CD1c-positive myeloid dendritic cell (primary cell): ENCODE data around the gene CSF3R.
A peak's percentile ranks its signal among the peaks of the same experiment; 100 is the strongest.
"Not testable (repeated sequence)": the region's sequence is repeated elsewhere in the genome, so short reads cannot be mapped to it uniquely, and the experiment has no call there.

Experiments used
- DNase-seq: peaks from one replicate; pipeline ENCODE4 v3.0.0-alpha.2; 2016; ENCODE audit errors: extremely low spot score

CSF3R gene

DNA sequence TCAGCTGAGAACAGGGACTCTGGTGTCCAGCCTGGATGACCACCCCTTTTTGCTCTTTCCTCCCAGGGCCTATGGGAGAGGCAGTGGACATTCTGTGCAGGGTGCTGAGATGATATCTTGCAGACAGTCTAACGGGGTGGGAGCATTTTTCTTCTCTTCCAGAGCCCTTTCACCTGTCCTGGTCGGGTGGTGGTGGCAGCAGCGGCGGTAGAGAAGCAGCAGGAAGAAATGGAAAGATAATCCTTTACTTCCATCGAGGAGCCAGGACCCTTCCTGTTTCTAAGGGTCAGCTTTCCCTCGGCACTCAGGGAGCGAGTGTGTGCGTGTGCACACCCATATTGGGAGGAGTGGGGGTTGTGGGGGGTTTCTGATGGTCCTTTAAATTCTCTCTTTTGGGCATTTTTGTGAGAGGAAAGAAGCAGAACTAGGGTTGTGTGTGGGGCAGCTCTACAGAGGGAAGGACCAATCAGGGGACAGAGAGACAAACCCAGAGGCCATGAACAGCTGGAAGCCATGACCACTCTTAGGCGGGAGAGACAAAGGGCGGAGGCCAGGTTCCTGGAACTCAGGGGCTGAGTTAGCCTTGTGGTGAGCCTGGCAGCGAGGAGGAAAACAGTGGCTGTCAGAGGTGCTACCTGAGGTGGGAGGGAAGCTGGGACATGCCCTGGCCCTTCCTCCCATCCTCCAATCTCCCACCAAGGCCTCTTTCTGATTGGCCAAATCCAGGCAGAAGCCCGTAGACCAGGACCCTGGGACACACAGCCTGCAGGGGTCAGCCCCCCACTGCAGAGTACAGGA lies 31.2 kb upstream of the CSF3R start:
- DNase-seq, result peak; percentile 7

DNA sequence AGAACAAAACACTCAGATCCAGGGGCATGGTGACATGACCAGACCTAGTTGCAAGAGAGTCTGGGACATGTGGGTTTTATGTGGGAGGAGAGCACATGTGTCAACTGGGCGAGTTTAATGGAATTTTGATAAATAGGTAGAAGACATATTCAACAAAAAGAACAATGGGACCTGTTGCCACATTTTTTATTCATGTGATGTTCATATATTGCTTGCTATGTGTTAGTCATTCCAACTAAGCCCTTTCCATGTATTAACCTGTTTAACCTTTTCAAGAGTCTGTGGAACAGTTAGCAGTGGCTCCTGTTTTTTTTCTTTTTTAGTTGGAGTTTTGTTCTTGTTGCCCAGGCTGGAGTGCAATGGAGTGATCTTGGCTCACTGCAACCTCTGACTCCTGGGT lies 30.1 kb upstream of the CSF3R start:
- DNase-seq, result no peak

DNA sequence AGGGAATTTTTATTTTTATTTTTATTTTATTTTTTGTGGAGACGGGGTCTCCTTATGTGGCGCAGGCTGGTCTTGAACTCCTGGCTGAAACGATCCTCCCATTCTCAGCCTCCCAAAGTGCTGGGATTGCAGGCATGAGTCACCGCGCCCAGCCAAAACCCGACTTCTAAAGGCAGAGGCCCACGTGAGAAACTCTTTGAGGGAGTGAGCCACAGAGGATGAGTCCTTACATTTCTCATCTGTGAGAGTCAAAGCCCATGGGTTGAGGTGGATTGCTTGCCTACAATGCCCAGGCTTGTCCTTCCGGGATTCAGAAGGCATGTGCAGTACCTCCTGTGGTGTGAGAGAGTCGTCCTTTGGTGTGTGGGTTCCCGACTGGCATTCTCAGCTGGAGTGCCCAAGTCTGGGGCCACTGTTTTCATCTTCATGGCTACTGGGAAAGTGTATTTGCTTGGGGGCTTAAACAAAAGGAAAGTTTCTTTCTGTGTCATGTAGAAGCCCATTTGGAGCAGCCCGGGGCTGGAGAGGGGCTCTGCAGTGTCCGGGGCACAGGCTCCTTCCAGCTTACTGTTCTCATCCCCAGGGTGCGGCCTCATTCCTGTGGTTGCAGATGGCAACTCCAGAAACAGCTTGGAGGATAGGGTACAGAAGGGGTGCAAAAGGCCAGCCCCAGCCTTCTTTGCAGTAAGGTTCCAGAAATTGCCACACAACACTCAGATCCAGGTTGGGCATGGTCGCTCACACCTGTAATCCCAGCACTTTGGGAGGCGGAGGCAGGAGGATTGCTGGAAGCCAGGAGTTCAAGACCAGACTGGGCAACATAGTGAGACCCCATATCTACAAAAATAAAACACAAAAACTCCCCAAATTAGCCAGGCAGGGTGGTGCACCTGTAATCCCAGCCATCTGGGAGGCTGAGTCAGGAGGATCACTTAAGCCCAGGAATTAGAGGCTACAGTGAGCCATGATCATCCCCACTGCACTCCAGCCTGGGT lies 29.4 kb upstream of the CSF3R start:
- no peak for DNase-seq

DNA sequence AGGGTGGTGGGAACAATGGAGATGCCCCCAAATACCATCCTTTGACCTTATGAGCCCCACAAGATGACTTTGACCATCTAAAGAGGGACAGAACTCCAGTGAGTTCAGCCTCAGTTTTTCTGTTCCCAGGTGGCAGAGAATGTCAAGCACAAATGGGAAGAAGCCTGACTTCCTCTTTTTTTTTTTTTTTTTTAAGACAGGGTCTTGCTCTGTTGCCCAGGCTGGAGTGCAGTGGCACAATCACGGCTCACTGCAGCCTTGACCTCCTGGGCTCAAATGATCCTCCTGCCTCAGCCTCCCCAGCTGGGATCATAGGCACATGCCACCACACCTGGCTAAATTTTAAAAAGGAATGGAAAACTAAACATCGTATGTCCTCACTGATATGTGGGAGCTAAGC lies 28.5 kb upstream of the CSF3R start:
- DNase-seq, result not testable (repeated sequence)

DNA sequence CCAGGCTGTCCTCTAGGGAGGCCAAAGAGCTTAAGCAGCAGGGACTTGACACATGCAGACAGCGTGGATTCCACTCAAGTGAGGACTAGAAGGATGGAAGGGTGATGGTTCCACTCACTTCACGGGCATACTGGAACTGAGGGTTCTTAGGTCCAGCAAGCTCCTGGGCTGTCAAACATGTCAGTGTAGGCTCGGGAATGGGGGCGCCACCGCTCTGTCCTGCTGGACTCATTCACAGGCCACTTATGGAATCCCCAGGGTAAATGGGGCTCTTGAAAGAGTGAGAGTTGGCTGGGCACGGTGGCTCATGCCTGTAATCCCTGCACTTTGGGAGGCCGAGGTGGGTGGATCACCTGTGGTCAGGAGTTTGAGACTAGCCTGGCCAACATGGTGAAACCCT lies 27.7 kb upstream of the CSF3R start:
- DNase-seq, result no peak

DNA sequence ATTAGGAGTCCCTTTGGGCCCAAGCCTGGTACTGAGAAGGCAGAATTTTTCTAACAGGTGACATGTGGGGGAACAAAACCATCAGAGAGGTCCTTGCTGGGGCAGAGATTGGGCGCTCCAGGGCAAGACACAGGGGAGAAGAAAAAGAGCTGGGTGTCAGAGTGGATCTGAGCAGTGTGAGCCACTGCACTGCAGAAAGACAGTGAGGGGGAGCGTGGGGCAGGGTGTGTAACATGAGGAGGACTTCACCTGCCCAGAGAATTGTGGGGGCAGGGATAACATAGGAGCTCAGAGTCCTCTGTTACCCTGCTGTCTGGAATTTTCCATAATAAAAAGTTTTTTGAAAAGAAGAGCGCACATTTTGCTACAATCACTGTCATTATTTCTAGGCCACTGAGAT lies 25.5 kb upstream of the CSF3R start:
- no peak for DNase-seq

DNA sequence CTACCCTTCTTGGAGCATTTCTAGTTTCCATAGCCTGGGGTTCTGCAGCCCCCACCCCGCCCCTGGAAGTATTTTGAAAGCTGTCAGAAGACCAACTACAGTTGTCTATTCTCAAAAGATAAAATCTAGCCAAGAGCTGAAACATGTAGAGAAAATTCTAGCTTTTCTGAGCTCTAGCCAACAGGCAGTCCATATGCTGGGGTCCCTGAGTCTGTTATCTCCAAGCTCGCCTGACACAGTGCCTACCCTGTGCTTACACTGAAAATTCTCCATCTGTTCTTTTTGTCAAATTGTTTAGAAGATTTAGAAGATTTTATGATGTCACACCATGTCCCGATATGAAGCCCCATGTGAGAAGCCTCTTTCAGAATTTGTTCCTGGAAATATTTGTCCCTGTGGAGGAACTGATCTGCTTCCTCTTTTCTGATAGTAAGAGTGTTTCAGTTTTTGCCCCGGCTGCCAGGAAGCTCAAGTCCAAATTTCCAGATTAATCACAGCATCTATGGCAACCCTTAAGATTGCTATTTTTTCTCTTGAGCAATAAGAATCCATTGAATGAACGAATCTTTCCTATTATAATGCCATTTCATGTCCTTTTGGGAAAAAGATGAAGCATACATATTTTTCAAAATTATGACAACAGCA lies 23.7 kb upstream of the CSF3R start:
- DNase-seq, result peak; percentile 40

DNA sequence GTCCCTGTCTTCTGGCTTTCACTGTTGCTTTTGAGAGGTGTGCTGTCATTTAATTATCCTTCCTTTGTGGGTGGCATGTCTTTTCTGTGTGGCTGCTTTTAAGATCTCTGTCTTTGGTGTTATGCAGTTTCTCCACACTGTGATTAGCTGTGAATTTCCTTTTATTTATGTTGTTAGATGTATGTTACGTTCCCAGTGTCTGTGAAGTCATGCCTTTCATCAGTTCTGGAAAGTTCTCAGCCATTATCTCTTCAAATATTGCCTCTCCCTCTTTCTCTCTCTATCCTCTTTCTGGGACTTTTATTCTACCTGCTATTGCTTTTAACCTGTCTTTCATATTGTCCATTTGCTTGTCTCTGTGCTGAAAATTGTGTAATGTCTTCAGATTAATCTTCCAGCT lies 21.0 kb upstream of the CSF3R start:
- no peak for DNase-seq

DNA sequence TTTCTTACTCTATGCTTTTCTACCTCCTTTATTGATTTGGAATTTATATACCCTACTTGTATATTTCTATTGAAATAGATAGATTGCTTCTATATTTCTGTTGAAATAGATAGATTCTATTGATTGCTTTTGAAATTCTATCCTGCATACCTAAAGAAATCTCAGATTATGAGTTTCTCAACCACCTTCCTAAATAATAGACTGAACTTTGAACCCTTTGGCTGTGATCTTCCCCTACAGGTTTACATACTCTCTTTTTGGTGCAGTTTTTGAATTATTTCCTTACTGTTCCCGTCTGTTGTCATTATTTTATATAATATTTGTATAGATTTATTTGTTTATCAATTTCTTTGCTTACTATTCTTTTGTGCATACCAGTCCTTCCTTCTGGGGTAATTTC lies 20.4 kb upstream of the CSF3R start:
- no peak for DNase-seq

DNA sequence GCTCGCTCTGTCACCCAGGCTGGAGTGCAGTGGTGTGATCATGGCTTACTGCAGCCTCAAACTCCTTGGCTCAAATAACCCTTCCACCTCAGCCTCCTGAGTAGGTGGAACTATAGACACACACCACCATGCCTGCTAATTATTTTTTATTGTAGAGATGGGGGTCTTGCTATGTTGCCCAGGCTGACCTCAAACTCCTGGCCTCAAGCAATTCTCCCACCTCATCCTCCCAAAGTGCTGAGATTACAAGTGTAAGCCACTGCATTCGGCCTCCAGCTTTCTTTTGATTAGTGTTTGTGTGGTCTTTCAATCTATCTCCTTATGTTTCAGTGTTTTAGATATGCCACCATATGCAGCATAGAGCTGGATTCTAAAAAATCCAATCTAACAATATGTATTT lies 19.9 kb upstream of the CSF3R start:
- no peak for DNase-seq

DNA sequence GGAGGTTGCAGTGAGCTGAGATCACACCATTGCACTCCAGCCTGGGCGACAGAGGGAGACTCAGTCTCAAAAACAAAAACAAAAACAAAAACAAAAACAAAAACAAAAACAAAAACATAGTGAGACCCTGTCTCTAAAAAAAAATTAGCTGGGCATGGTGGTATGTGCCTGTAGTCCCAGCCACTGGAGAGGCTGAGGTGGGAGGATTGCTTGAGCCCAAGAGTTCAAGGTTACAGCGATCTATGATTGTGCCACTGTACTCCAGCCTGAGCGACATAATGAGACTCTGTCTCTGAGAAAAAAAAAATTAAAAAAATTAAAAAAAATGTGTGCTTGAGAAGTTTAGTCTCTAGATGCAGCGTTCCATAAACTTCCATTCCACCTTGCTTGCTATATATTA lies 19.2 kb upstream of the CSF3R start:
- DNase-seq, result not testable (repeated sequence)

DNA sequence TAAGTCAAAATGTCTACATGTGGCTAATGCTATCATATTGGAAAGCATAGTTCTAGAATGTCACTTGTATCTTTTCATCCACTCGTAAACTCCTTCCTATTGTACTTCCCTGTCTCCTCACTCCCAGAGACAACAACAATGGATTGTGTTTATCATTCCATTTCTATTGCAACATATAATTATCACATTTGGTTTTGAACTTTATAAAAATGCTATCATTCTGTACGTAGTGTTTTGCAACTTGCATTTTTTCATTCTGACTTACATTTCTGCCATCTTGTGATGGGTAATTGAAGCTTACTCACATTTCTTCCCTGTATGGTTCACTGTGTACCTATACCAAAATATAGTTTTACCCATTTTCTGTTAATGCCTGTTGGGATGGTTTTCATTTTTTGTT lies 14.5 kb upstream of the CSF3R start:
- no peak for DNase-seq

DNA sequence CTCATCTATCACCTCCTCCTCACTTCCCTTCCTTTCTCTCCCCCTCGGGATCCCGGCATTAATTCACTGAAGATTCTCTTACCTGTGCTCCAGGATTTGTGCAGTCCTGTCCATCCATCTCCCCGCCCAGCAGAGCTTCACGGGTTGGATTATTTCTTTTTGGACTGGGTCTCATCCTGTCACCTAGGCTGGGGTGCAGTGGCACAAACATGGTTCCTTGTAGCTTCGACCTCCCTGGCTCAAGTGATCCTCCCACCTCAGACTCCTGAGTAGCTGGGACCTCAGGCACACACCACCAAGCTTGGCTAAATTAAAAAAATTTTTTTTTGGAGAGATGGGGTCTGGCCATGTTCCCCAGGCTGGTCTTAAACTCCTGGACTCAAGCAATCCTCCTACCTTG lies 12.3 kb upstream of the CSF3R start:
- no peak for DNase-seq

DNA sequence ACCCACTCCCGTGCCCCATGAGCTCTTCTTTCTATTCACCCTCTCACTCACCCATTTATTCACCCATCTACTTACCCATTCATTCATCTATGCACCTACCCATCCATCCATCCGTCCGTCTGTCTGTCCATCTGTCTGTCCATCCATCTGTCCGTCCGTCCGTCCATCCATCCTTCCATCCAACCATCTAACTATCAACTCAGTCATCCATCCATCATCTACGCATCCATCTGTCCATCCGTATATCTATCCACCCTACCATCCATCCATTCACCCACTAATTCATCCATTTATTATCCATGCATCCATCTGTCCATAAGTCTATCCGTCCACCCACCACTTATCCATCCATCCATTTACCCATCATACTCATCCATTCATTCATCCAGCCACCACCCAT lies 10.8 kb upstream of the CSF3R start:
- DNase-seq, result no peak

DNA sequence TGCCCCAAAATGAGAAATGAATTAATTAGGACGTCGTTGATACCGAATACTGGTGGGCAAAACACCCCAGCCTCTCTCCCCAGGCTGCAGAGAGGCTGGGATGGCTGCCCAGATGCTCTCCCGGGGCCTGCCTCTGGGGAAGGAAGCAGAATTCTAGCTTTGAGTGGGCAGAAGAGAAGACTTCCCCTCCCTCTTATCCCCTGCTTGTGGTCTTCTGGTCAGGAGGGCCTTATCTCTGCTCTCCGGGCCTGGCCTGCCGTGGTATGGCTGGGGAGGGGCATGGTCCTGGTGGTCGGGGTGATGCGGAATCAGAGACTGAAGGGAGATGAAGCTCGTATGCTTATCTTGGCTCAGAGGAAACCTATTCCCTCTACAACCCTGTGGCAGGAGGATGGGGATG lies 9.8 kb upstream of the CSF3R start:
- no peak for DNase-seq

DNA sequence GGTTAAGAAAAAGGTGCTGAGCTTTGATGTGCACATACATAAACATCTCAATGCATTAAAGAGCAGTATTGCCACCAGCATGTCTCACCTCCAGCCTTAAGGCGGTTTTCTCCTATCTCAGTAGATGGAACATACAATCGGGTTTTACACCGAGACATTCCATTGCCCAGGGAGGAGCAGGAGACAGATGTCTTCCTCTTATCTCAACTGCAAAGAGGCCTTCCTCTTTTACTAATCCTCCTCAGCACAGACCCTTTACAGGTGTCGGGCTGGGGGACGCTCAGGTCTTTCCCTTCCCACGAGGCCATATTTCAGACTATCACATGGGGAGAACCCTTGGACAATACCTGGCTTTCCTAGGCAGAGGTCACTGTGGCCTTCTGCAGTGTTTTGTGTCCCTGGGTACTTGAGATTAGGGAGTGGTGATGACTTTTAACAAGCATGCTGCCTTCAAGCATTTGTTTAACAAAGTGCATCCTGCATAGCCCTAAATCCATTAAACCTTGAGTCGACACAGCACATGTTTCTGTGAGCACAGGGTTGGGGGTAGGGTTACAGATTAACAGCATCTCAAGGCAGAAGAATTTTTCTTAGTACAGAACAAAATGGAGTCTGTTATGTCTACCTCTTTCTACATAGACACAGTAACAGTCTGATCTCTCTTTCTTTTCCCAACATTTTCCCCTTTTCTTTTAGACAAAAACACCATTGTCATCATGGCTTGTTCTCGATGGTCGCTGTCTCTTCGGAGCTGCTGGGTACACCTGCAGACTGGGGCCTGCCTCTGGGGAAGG lies 6.7 kb upstream of the CSF3R start:
- DNase-seq, result not testable (repeated sequence)

DNA sequence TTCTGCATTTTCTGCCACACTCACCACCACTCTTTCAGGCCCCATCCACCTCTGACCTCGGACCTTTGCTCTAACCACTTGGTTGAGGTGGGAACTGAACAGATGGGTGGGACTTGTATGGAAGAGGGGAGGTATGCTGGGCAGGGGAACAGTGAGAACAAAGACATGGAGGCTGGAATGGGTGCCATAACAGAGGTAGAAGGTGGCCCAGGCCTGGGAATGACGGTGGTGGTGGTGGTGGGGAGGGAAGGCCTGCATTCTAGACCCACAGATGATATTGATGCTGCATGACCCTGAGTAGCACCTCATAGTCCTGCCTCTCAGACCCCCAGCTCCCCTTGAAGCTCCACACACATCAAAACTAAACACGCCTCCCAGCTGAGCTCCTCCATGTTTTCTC lies 5.2 kb upstream of the CSF3R start:
- DNase-seq, result no peak

DNA sequence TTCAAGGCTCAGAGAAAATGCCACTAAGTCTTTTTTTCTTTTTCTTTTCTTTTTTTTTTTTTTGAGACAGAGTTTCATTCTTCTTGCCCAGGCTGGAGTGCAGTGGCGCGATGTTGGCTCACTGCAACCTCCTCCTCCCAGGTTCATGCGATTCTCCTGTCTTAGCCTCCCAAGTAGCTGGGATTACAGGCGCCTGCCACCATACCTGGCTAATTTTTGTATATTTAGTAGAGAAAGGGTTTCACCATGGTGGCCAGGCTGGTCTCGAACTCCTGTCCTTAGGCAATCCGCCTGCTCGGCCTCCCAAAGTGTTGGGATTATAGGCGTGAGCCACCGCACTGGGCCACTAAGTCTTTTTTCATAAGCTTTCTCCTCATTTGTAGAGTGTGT lies 4.6 kb upstream of the CSF3R start:
- DNase-seq, result not testable (repeated sequence)

DNA sequence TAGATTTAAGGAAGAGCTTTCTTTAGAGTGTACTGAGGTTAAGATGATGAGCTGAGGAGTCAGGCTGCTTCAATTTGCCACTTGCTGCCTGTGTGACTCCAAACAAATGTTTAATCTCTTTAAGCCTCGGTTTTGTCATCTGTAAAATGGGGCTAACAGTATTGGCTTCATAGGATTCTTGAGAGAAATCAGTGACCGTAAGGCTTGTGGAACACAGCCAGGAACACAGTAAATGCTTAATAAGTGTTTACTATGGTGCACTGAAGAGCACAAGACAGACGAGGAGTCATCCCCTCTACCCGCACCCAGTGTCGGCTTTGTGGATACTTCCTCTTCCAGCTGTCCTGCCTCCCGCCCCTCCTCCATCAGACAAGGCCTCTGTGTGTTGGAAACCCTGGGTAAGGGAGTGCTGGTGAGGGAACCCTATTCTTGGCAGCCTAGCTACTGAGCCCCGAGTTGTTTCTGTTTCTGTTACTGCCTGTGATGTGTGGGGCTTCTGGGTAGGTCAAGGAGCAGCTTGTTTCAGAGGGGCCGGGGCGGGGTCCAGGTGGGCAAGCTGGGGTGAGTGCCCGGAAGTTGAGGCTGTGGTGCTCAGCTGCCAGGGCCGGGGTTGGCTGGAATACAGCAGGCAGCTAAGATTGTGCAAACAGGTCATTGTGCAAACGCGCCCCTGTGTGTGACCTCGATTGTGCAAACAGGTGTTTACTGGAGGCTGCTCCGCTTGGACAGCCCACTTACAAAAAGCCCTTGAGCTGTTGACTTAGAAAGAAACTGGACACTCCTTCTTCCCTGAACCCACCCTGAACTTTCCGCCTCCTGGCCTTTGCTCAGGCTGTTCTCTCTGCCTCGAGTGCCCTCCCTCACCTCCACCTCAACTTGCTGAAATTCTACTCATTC lies 4.0 kb upstream of the CSF3R start:
- peak; percentile 81 for DNase-seq

DNA sequence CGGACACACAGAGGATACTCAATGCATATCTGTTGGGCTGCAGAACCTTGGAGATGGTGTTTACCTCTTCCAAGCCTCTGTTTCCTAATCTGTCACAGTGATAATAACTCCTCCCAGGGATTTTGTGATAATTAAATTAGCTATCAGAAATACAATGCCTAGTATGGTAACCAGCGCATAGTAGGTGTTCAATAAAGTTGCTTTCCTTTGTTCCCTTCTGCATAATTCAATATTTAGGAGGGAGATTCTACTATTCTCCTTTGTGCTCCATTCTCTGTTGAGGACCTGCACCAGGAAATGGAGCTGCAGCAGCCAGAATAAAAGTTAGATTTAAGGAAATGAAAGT lies 3.4 kb upstream of the CSF3R start:
- no peak for DNase-seq

DNA sequence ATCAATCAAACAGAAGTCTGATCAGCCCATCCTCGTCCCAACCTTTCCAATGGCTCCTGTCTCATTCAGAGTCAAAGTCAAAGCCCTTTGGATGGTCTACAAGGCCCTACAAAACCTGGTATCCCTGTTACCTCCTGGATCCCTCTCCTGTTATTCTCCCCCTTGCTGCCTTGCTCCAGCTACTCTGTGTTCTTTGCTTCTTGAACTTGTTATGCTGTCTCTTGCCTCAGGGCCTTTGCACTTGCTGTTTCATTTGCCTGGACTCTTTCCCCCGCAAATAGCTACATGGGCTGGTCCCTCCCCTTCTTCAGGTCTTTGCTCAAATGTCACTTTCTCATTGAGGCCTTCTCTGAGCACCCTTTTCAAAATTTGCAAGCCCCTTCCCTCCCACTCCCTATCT lies 1.4 kb upstream of the CSF3R start:
- DNase-seq, result no peak
